B cell (primary cell): Measurements from ENCODE around the gene PPP6R3.

Experiments
- CTCF ChIP-seq: fragments of 200-600 bp; IDR thresholded peaks from one replicate; pipeline ENCODE4 v1.8.0; 2022; ENCODE audit warnings: antibody characterized with exemption, mild to moderate bottlenecking
- EZH2 ChIP-seq: IDR thresholded peaks from 2 replicates; pipeline ENCODE4 v1.6.1; 2012; ENCODE audit warnings: borderline replicate concordance, low read depth, mild to moderate bottlenecking, moderate library complexity, low read length; ENCODE audit not compliant: insufficient read depth, poor library complexity, severe bottlenecking

- no peak for TF ChIP-seq CTCF
- TF ChIP-seq EZH2, result no peak
Measured at GRCh38 chr11:68446046-68446725, 14.4 kb upstream of the PPP6R3 start.
